Activated gamma-delta T cell (primary cell): ENCODE measurements around the gene BOK.

Experiments
- DNase-seq: peaks from one replicate; lab custom pipeline; 2025; lab: John Stamatoyannopoulos, UW

BOK gene

GRCh38 chr2:241601841-241602240 is 43.3 kb downstream of the BOK start:
- no peak for DNase-seq

- DNase-seq, result no peak
Observed at GRCh38 chr2:241602720-241603119, 44.2 kb downstream of the BOK start.

- DNase-seq, result no peak
Observed at GRCh38 chr2:241603686-241604085, 45.1 kb downstream of the BOK start.

- DNase-seq, result no peak
Observed at GRCh38 chr2:241606186-241606585, 47.6 kb downstream of the BOK start.

- DNase-seq, result no peak
Observed at GRCh38 chr2:241607162-241607885, 48.8 kb downstream of the BOK start.

- no peak for DNase-seq
Observed at GRCh38 chr2:241608881-241609280, 50.3 kb downstream of the BOK start.

GRCh38 chr2:241609859-241610793 is 51.6 kb downstream of the BOK start:
- peak; percentile 88 for DNase-seq

GRCh38 chr2:241611062-241611461 is 52.5 kb downstream of the BOK start:
- DNase-seq, result no peak

- no peak for DNase-seq
Observed at GRCh38 chr2:241612156-241613016, 53.8 kb downstream of the BOK start.

GRCh38 chr2:241613017-241613780 is 54.7 kb downstream of the BOK start:
- no peak for DNase-seq

- no peak for DNase-seq
Observed at GRCh38 chr2:241615041-241615440, 56.5 kb downstream of the BOK start.

- DNase-seq, result no peak
Observed at GRCh38 chr2:241615522-241616052, 57.0 kb downstream of the BOK start.

GRCh38 chr2:241616168-241617125 is 57.9 kb downstream of the BOK start:
- DNase-seq, result no peak

GRCh38 chr2:241617431-241618154 is 59.0 kb downstream of the BOK start:
- no peak for DNase-seq

GRCh38 chr2:241618296-241618805 is 59.8 kb downstream of the BOK start:
- no peak for DNase-seq

- no peak for DNase-seq
Observed at GRCh38 chr2:241618829-241619228, 60.3 kb downstream of the BOK start.

GRCh38 chr2:241619597-241620418 is 61.3 kb downstream of the BOK start:
- no peak for DNase-seq

- no peak for DNase-seq
Observed at GRCh38 chr2:241620419-241620769, 61.8 kb downstream of the BOK start.
